HG03442 (cell line): ENCODE measurements around the gene HLA-DQA1.
"Not testable (repeated sequence)": the region's sequence is repeated elsewhere in the genome, so short reads cannot be mapped to it uniquely, and the experiment has no call there.

Source experiments
- ATAC-seq: cut with Tn5 transposase; IDR thresholded peaks from one replicate; pipeline ENCODE4 v1.9.1; 2021; ENCODE audit warnings: mild to moderate bottlenecking, moderate library complexity; ENCODE audit not compliant: unreplicated experiment

Gene HLA-DQA1

GRCh38 chr6:32657819-32658218 is 20.6 kb downstream of the HLA-DQA1 start:
- ATAC-seq = not testable (repeated sequence)

DNA sequence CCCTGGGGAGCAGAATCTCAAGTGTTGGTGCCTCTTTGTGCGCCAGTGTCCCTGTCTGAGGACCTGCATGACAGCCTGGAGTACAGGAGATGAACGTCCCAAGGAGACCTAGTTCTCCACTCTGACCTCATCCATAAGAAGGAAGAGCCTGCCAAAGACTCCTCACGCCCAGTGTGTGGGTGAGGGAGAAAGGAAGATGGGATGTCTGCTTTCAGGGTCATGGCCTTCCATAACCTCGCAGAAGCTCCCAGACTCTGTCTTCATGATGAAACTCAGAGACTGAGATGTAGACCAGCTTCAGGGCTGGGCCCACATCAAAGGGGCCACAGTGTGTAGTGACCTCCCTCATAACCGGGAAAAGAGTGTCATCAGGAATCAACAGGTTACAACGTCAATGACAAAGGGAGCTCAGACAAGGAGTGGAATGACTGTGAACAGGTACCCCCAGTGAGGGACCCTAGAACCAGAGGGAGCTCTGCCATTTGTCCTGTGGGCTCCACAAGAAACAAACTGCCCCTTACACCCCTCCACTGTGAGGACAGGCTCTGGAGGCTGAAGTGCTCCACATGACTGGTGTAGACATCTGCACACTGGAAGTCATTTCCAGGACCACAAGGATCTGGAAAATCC is 21.2 kb downstream of the HLA-DQA1 start:
- no peak for ATAC-seq

- ATAC-seq = no peak
Measured at GRCh38 chr6:32659856-32660595, 22.8 kb downstream of the HLA-DQA1 start.

GRCh38 chr6:32662099-32662498 is 24.9 kb downstream of the HLA-DQA1 start:
- no peak for ATAC-seq

DNA sequence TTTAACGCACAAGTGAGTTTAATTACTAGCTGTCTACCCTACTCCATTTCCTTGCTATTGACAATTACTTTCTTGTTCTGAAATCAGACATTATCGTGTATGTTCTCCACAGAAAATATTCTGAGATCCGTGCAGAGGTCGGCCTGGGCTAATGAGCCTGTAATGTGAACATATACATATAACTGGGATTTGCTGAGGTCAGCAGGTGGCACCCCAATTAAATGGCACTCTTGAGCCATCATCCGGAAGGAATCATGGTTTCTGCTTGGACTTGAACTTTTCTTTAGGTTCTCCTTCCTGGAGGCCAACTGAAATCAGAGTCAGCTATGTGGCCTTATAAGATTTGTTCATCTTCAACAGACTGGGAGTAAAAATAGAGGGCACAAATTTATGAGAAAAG is 25.6 kb downstream of the HLA-DQA1 start:
- no peak for ATAC-seq

- no peak for ATAC-seq
Measured at GRCh38 chr6:32664354-32664753, 27.1 kb downstream of the HLA-DQA1 start.

DNA sequence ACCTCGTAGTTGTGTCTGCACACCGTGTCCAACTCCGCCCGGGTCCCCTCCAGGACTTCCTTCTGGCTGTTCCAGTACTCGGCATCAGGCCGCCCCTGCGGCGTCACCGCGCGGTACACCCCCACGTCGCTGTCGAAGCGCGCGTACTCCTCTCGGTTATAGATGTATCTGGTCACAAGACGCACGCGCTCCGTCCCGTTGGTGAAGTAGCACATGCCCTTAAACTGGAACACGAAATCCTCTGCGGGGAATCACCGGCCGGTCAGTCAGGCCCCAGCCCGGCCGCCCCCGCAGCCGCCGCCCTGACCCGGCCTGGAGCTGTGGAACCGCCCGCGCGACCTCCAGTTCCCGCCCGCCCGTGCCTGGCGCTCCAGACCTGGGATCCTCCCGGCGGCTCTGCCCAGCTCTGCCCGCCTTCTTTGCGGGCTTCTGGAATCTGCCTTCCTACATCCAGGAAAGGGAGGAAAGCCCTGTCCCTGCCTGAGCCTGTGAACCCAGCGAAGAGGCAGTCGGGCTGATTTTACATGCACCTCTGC is 27.7 kb downstream of the HLA-DQA1 start:
- no peak for ATAC-seq

- ATAC-seq = no peak
Measured at GRCh38 chr6:32665661-32666060, 28.5 kb downstream of the HLA-DQA1 start.

DNA sequence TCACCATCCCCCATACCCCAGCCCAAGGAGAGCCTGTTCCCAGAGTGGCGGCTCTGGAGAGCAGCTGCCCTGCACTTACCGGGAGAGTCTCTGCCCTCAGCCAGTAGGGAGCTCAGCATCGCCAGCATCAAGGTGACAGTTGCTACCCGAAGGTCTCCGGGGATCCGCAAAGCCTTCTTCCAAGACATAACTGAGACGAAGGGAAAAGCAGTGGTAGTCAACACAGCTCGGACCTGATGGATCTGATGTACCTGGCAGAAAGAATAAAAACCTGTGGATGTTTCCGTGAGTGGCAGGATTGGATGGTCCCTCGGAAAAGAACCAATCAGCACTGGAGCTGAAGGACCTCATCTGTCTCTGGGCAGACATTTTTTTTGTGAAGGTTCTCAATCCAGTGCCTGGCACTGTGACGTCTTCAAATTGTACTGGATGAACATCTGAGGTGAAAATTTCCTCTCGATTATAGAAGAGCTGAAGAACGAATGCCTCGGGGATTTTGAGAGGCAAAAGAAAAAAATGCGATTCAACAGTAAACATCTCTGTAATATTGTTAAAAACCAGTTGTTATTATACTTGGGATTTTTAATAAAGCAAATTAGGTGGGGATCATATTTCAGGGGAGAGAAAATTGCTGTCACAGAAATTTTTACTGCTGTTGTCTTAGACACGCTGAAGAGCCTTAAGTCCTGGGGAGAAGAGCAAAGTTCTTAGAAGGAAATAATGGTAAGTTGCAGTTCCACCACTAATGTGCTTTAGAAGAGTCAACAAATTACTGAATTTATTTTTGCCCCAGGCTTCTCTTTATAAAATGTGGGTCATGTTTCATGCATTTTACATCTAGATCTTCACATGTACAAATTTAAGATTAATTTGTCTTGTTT is 29.5 kb downstream of the HLA-DQA1 start, which contains the start of gene HLA-DQB1:
HLA-DQB1 (minus strand) TSS at position 238 of the 881 bp plus-strand sequence; CDS start at position 188, 50 bp downstream.
- peak; percentile 64 for ATAC-seq

DNA sequence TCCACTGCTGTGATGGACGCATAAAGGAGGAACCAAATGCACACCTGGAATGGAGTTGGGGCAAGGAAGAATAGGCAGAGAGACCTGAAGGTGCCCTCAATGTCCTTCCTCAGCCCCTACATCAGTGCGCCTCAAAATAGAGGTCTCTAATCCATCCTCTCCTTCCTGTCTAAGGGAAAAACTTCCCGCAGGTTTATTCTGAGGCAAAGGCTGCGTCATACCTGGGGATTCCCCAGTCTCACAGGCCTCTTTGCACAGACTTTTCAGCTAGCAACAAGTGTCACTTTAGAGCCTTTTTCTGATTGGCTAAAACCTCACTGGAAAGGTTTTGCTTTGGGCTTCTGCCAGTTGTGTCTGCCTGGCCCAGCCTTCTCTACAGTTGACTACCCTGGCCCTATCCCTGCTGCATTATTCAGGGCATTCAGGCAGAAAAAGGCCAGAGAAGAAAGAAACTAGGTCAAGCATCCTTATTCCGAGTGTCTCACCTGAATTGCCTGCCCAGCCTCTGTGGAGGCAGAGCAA is 31.1 kb downstream of the HLA-DQA1 start:
- peak; percentile 63 for ATAC-seq

- no peak for ATAC-seq
Measured at GRCh38 chr6:32669240-32669639, 32.0 kb downstream of the HLA-DQA1 start.

GRCh38 chr6:32669893-32670292 is 32.7 kb downstream of the HLA-DQA1 start:
- no peak for ATAC-seq

GRCh38 chr6:32671908-32672307 is 34.7 kb downstream of the HLA-DQA1 start:
- not testable (repeated sequence) for ATAC-seq

GRCh38 chr6:32674123-32674522 is 36.9 kb downstream of the HLA-DQA1 start:
- ATAC-seq = not testable (repeated sequence)

GRCh38 chr6:32679492-32679891 is 42.3 kb downstream of the HLA-DQA1 start:
- no peak for ATAC-seq

DNA sequence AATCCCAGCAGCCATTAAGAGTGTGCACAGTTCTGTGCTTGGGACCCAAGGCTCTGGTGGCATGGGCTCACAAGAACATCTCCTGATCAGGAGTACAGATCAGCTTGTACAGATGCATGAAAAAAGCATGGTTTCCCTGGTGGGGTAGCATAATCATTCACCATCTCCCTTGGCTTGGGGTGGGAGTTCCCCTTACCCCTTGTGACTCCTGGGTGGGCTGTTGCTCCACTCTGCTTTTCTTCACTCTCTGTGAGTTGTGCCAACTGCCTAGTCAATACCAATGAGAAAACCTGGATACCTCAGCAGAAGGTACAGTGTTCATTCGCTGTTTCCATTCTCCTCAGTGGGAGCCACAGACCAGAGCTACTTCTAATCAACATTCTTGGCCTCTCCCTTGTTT is 42.8 kb downstream of the HLA-DQA1 start:
- no peak for ATAC-seq

DNA sequence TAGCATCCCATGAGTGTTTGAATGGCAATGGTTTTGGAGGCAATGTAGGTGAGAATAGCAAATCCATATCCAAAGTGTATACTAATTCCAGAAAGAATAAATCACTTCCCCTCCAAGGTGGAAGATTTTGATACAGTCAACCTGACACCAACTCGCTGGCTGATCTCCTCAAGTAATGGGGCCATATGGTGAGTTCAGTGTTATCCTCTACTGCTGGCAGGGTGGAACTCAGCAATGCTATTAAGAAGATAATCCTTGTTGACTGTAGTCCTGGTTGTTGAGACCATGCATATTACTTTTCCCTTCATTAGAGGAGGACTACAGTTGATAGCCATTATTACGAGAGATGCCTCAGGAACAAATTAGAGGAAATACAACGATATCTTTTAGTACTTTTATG is 47.0 kb downstream of the HLA-DQA1 start:
- ATAC-seq = no peak

- ATAC-seq = peak; percentile 67
Measured at GRCh38 chr6:32685603-32686002, 48.4 kb downstream of the HLA-DQA1 start.

- no peak for ATAC-seq
Measured at GRCh38 chr6:32689531-32690501, 52.6 kb downstream of the HLA-DQA1 start.

DNA sequence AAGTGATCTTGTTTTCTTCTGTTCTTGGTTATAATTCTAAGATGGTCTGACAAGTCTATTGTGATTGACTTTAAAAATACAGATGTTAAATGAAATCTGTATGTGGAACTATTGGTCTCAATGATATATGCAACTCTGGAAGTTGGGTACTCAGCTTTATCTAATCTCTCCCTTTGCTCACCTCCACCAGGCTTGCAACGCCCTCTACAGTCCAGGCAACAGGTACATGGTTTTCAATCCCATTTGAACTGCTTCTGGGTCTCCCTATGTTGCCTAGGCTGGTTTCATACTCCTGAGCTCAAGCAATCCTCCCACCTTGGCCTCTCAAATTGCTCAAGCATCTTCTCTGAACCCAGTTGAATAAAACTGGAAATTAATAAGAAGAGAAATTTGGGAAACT is 54.8 kb downstream of the HLA-DQA1 start:
- no peak for ATAC-seq
